Breast epithelium (tissue), 4 donors: ENCODE results near the gene TMSB4X. TPM values are rescaled to one million over a fixed set of nuclear protein-coding genes. Genes with fewer than 3 reads are reported as not detected.

Experiments
- DNase-seq, 2 donors: peaks; one replicate each; pipeline ENCODE4 v3.0.0-alpha.2; 2019; ENCODE audit warnings: low spot score in 2 of 2
- H3K27ac ChIP-seq, 2 donors: fragments of 200-600 bp; sonication (generic) in 1 of 2; one replicate each; pipeline ENCODE4 v1.5.1; 2016 to 2019; ENCODE audit warnings: mild to moderate bottlenecking in 1 of 2
- H3K27me3 ChIP-seq, 2 donors: fragments of 200-600 bp; sonication (generic) in 1 of 2; one replicate each; pipeline versions ENCODE4 v1.5.1 to v1.6.0; 2017 to 2019; ENCODE audit warnings: control low read depth in 1 of 2, mild to moderate bottlenecking in 1 of 2
- H3K36me3 ChIP-seq: fragments of 200-600 bp; one replicate; pipeline ENCODE4 v1.5.1; 2019
- H3K4me1 ChIP-seq, 2 donors: fragments of 200-600 bp; sonication (generic); one replicate each; pipeline ENCODE4 v1.5.1; 2016 to 2019; ENCODE audit warnings: control low read depth in 1 of 2
- H3K4me3 ChIP-seq, 3 donors: fragments of 200-600 bp; sonication (generic); 1 replicate in 2 of 3; 2 replicates in 1 of 3; pipeline ENCODE4 v1.5.1; 2016 to 2019; ENCODE audit warnings: mild to moderate bottlenecking in 3 of 3, moderate library complexity in 2 of 3
- H3K9me3 ChIP-seq, 2 donors: fragments of 200-600 bp; sonication (generic) in 1 of 2; one replicate each; pipeline ENCODE4 v1.5.1; 2016 to 2019; ENCODE audit warnings: control low read depth in 1 of 2
- CTCF ChIP-seq, 3 donors: fragments of 450-650 bp; IDR thresholded peaks; one replicate each; pipeline ENCODE4 v1.5.1; 2016 to 2017; ENCODE audit warnings: antibody characterized with exemption in 3 of 3, mild to moderate bottlenecking in 3 of 3, moderate library complexity in 3 of 3
- POLR2A ChIP-seq: fragments of 450-650 bp; IDR thresholded peaks from one replicate; pipeline ENCODE4 v1.6.1; 2016; ENCODE audit warnings: antibody characterized with exemption, mild to moderate bottlenecking, moderate library complexity
- POLR2AphosphoS5 ChIP-seq, 3 donors: sonication (generic); formaldehyde crosslinking; IDR thresholded peaks; one replicate each; pipeline ENCODE4 v1.6.1; 2017; ENCODE audit warnings: antibody characterized with exemption in 3 of 3
- intact Hi-C: fragments of 100-400 bp; cut with DNase I; formaldehyde crosslinking; loops from one replicate; pipeline ENCODE4 v1.15.1; 2023; ENCODE audit warnings: low total_unique reads
- total RNA-seq, 3 donors: library from RNA; depleted of rRNA; stranded (reverse); fragments of >200 nt; gene quantifications; one replicate each; pipeline ENCODE4 v1.1.0, GENCODE V29; 2016

The TMSB4X gene
- total RNA-seq, 3 donors from 2014 or later: 1,496 to 5,389 (median 3,453) TPM

DNA sequence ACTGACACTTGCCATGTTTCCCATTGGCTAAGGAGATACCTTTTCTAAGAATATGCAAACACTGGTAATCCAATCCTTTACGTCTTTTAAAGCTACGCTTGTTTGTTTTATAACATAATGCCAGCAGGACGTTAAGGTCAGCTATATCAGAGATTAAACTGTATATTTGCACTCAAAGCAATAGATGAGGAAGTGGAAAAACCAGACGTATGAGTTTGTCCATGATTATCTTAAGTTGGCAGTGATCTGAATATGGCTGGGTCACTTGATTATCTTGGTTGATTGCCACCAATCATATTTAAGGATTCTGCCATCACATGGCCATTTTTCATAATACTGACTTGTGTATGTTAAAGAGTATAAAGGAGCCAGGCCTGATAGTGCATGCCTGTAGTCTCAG, 19.4 kb downstream of the TMSB4X start:
- Histone ChIP-seq H3K4me1 (no peaks in the 10 kb centered on the region), H3K9me3 (no peaks in the 10 kb centered on the region), H3K27me3 (peaks cover 0 to 17% of the 10 kb centered on the region in 2 donors), H3K4me3 (no peak overlapping the region), H3K27ac (no peak overlapping the region), H3K36me3 (no peaks in the 10 kb centered on the region)
- TF ChIP-seq POLR2A (no peak), CTCF (IDR thresholded peaks at IDR 0.05) (no peak), POLR2AphosphoS5 (IDR thresholded peaks at IDR 0.05) (no peak)
- intact Hi-C loops: no loop called here
- DNase-seq: no peak

DNA sequence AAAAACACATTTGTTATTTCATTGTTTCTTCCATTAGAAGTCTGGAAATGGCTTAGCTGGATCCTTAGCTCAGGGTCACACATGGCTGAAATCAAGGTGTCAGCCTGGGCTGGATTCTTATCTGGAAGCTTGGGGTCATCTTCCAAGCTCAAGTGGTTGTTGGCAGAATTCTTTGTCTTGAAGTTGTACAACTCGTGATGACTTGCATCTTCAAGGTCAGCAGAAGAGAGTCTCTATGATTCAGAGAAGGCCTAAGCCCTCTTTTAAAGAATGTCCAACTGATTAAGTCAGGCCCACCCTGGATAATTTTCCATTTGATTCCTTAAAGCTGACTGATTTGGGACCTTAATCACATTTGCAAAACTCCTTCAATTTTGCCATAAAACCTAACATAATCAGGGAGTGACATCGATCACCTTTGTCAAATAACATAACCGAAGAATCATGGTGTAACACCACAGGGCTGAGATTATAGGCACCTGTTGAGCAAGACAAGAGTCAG, 22.1 kb downstream of the TMSB4X start:
- peaks cover 0 to 19% of the 10 kb centered on the region in 2 donors for H3K27me3 ChIP-seq
- no peak overlapping the region for H3K4me3 ChIP-seq
- no peak overlapping the region for H3K27ac ChIP-seq
- no peaks in the 10 kb centered on the region for H3K36me3 ChIP-seq
- intact Hi-C loops: no loop called here
- H3K9me3 ChIP-seq: no peaks in the 10 kb centered on the region
- no peak for DNase-seq
- TF ChIP-seq CTCF (IDR thresholded peaks at IDR 0.05) (no peak), POLR2A (no peak), POLR2AphosphoS5 (IDR thresholded peaks at IDR 0.05) (no peak)
- H3K4me1 ChIP-seq: no peaks in the 10 kb centered on the region

DNA sequence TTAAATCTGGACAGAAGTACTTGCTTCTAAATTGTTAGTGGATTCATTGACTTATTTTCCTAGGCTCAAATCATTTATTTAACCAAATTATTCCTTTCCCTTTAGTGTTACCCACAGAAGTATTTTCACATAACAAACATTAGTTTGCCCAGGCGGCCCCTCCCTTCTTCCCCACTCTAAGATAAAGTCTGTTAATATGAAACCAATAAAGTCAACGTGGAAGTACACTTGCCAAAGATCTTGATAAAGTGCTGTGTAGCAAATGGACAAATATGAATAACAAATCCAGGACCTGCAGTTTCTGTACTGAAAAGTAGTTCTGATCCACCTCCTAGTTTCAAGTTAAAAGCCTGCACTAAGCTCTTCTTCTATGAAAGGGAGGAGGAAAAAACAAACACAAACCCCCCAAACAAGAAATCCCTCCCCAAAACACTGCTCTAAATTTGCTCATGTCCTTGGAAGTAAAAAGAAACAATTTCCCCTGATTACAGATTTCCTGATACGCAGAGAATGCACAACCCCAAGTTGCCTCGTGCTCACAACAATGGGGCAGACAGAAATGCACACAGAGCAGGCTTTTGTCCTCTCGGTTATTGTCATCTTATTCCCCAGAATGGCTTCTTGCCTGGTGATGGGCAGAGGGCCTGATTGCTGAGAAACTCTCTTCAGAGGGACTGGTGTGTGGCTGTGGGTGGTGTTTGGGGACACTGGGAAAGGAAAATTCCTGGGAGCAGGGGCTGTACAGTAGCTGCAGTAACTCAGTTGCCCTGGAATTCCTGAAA, 23.2 kb downstream of the TMSB4X start:
- peak overlapping the region in 1 of 2 donors; percentile 22 for H3K27ac ChIP-seq
- TF ChIP-seq POLR2A (no peak), POLR2AphosphoS5 (IDR thresholded peaks at IDR 0.05) (no peak), CTCF (IDR thresholded peaks at IDR 0.05) (no peak)
- H3K27me3 ChIP-seq: peaks cover 0 to 23% of the 10 kb centered on the region in 2 donors
- H3K4me1 ChIP-seq: no peaks in the 10 kb centered on the region
- no peaks in the 10 kb centered on the region for H3K9me3 ChIP-seq
- no peak for DNase-seq
- no peaks in the 10 kb centered on the region for H3K36me3 ChIP-seq
- intact Hi-C loops: no loop called here
- no peak overlapping the region for H3K4me3 ChIP-seq

GRCh38 chrX:12999422-12999821, 24.5 kb downstream of the TMSB4X start:
- Histone ChIP-seq H3K9me3 (no peaks in the 10 kb centered on the region), H3K4me3 (peak overlapping the region in 1 of 3 donors; percentile 26), H3K36me3 (no peaks in the 10 kb centered on the region), H3K27me3 (peaks cover 0 to 24% of the 10 kb centered on the region in 2 donors), H3K27ac (peak overlapping the region in 1 of 2 donors; percentile 16), H3K4me1 (no peaks in the 10 kb centered on the region)
- no peak for TF ChIP-seq POLR2A
- no peak for TF ChIP-seq POLR2AphosphoS5 (IDR thresholded peaks at IDR 0.05)
- no peak for TF ChIP-seq CTCF (IDR thresholded peaks at IDR 0.05)
- no peak for DNase-seq
- intact Hi-C loops: no loop called here

- H3K9me3 ChIP-seq: no peaks in the 10 kb centered on the region
- DNase-seq: no peak
- H3K4me1 ChIP-seq: no peaks in the 10 kb centered on the region
- no peak for TF ChIP-seq CTCF (IDR thresholded peaks at IDR 0.05)
- TF ChIP-seq POLR2A: no peak
- peak overlapping the region in 1 of 2 donors; percentile 48 for H3K27ac ChIP-seq
- peak overlapping the region in 1 of 3 donors; percentile 3 for H3K4me3 ChIP-seq
- intact Hi-C loops: no loop called here
- peaks cover 0 to 30% of the 10 kb centered on the region in 2 donors for H3K27me3 ChIP-seq
- no peaks in the 10 kb centered on the region for H3K36me3 ChIP-seq
These were observed 25.4 kb downstream of the TMSB4X start for GRCh38 chrX:13000301-13000811.
